Stomach (tissue), 9 donors: ENCODE measurements around the gene PLCH1. TPM values are rescaled to one million over a fixed set of nuclear protein-coding genes. Genes with fewer than 3 reads are reported as not detected.

Experiments used
- DNase-seq, 2 donors: peaks; one replicate each; pipeline versions ENCODE4 v3.0.0 to v3.0.0-alpha.2; 2013 to 2019
- H3K27ac ChIP-seq, 5 donors: fragments of 200-600 bp in 4 of 5; sonication (generic) in 4 of 5; one replicate each; pipeline ENCODE4 v1.5.1; 2013 to 2019; ENCODE audit warnings: mild to moderate bottlenecking in 1 of 5, moderate library complexity in 1 of 5
- H3K27me3 ChIP-seq, 3 donors: fragments of 200-600 bp; sonication (generic); one replicate each; pipeline ENCODE4 v1.5.1; 2017 to 2019; ENCODE audit warnings: mixed run types in 1 of 3
- H3K36me3 ChIP-seq, 4 donors: fragments of 200-600 bp; sonication (generic); 1 replicate in 3 of 4; 2 replicates in 1 of 4; pipeline ENCODE4 v1.5.1; 2016 to 2019
- H3K4me1 ChIP-seq, 4 donors: fragments of 200-600 bp; sonication (generic); one replicate each; pipeline ENCODE4 v1.5.1; 2016 to 2019
- H3K4me3 ChIP-seq, 4 donors: fragments of 200-600 bp; sonication (generic) in 3 of 4; one replicate each; pipeline ENCODE4 v1.5.1; 2016 to 2019; ENCODE audit warnings: mild to moderate bottlenecking in 1 of 4
- H3K9me3 ChIP-seq, 4 donors: fragments of 200-600 bp; sonication (generic); one replicate each; pipeline ENCODE4 v1.5.1; 2016 to 2019
- EP300 ChIP-seq: sonication (generic); formaldehyde crosslinking; IDR thresholded peaks from one replicate; pipeline ENCODE4 v1.6.1; 2017; ENCODE audit warnings: antibody characterized with exemption
- POLR2A ChIP-seq, 4 donors: fragments of 450-650 bp; IDR thresholded peaks; one replicate each; pipeline ENCODE4 v1.6.1; 2016; ENCODE audit warnings: antibody characterized with exemption in 4 of 4, control low read depth in 2 of 4, mild to moderate bottlenecking in 1 of 4, moderate library complexity in 1 of 4
- POLR2AphosphoS5 ChIP-seq, 3 donors: sonication (generic); formaldehyde crosslinking; IDR thresholded peaks; one replicate each; pipeline ENCODE4 v1.6.1; 2016; ENCODE audit warnings: antibody characterized with exemption in 3 of 3
- WGBS, 5 donors: extraction: QIAGEN DNeasy Blood & Tissue Kit in 3 of 5; methylation state at CpG; one replicate each; pipeline versions ENCODE4 v1.1.5 to v1.1.7; 2013 to 2018; 5-methylcytosine and 5-hydroxymethylcytosine counted together
- intact Hi-C: fragments of 100-400 bp; cut with DNase I; formaldehyde crosslinking; loops from one replicate; pipeline ENCODE4 v1.15.1; 2023; ENCODE audit warnings: low total_unique reads
- polyA plus RNA-seq, 3 donors: library from polyadenylated mRNA; stranded (reverse); fragments of 200-250 nt; gene quantifications; one replicate each; pipeline ENCODE4 v1.2.3, GENCODE V29; 2013
- total RNA-seq, 5 donors: library from RNA; depleted of rRNA; stranded (reverse); fragments of >200 nt; gene quantifications; one replicate each; pipeline versions ENCODE4 v1.1.0 to v1.2.3, GENCODE V29; 2014 to 2016
- TF ChIP-seq, protein P1 (sequence below), 7 experiments: fragments of 450-650 bp in 4 of 7; fragments of 200-600 bp in 3 of 7; sonication (generic) in 3 of 7; IDR thresholded peaks; one replicate each; pipeline ENCODE4 v1.5.1; 2016 to 2019; ENCODE audit warnings: antibody characterized with exemption in 7 of 7, control low read depth in 2 of 7, mild to moderate bottlenecking in 1 of 7
- donor health status: healthy with polysubstance abuse.
- donor health status: Bipolar disorder and iron deficiency.
- donor health status: healthy.

Gene PLCH1
- total and polyA plus RNA-seq, 8 donors: 0.75 to 18.8 (median 3.3) TPM

DNA sequence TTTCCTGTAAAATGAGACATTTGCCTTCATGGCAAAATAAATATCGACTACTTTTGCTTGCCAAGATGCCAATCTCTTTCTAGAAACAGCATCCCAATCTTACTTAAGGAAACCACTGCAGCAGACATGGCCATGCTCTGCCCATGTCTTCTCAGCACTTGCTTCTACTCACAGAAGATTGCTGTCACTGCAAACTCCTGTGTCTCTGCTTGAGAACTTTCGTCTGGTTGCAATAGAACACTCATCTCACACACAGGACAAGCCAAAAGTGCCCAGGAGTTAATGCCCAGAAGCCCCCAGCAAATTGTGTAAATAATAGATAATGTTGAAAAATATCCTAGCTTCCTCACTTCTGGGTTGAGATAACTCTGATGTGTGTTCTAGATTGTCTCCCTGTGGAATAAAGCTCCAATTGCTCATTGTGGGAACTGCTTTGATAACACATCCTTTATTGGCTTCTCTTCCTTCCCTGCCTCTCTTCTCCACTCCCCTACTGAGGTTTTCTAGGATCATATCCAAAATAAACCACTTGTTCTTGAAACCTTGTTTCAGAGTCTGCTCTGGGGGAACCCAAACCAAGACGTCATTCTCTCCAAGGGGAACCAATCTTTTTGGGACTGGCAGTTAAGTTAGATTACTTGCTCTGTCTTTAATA is 295.1 kb downstream of the PLCH1 start:
- no peak overlapping the region for H3K4me3 ChIP-seq
- H3K9me3 ChIP-seq: no peaks in the 10 kb centered on the region
- no peaks in the 10 kb centered on the region for H3K4me1 ChIP-seq
- DNase-seq: no peak
- TF ChIP-seq POLR2AphosphoS5 (IDR thresholded peaks at IDR 0.05) (no peak), EP300 (no peak), POLR2A (IDR thresholded peaks at IDR 0.05) (no peak)
- TF ChIP-seq, protein P1, sequence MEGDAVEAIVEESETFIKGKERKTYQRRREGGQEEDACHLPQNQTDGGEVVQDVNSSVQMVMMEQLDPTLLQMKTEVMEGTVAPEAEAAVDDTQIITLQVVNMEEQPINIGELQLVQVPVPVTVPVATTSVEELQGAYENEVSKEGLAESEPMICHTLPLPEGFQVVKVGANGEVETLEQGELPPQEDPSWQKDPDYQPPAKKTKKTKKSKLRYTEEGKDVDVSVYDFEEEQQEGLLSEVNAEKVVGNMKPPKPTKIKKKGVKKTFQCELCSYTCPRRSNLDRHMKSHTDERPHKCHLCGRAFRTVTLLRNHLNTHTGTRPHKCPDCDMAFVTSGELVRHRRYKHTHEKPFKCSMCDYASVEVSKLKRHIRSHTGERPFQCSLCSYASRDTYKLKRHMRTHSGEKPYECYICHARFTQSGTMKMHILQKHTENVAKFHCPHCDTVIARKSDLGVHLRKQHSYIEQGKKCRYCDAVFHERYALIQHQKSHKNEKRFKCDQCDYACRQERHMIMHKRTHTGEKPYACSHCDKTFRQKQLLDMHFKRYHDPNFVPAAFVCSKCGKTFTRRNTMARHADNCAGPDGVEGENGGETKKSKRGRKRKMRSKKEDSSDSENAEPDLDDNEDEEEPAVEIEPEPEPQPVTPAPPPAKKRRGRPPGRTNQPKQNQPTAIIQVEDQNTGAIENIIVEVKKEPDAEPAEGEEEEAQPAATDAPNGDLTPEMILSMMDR (IDR thresholded peaks at IDR 0.05): no peak
- no peak overlapping the region for H3K27ac ChIP-seq
- H3K27me3 ChIP-seq: no peaks in the 10 kb centered on the region
- no peaks in the 10 kb centered on the region for H3K36me3 ChIP-seq
- intact Hi-C loops: no loop called here
- WGBS, 5 donors: 66 to 83% (median 72%) methylated on average over 3 of the region's 3 CpGs

DNA sequence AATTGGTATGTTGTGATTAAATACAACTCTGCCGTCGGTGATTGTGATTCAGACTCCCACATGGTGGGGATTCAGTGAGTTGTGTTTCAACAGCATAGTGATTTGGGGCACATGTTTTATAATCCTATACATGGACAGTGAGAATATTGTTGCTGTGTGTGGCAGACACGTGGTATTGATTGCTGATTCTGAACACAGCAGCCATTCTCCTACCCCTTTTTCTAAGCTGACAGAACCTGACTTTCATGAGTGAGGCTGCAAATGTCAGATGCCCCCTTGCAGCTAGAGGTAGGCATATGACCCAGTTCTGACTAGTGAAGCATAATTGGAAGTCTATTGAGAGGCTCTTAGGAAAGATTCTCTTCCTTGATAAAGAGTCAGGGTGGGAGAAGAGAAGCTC is 296.3 kb downstream of the PLCH1 start:
- Histone ChIP-seq H3K36me3 (no peaks in the 10 kb centered on the region), H3K9me3 (no peaks in the 10 kb centered on the region), H3K27me3 (no peaks in the 10 kb centered on the region), H3K27ac (no peak overlapping the region), H3K4me1 (no peaks in the 10 kb centered on the region), H3K4me3 (no peak overlapping the region)
- intact Hi-C loops: no loop called here
- 64 to 85% (median 77%) methylated on average over 3 of the region's 3 CpGs for WGBS, 5 donors
- TF ChIP-seq EP300: no peak
- no peak for TF ChIP-seq POLR2A (IDR thresholded peaks at IDR 0.05)
- TF ChIP-seq, protein P1 (IDR thresholded peaks at IDR 0.05): no peak
- TF ChIP-seq POLR2AphosphoS5 (IDR thresholded peaks at IDR 0.05): no peak
- DNase-seq: no peak

DNA sequence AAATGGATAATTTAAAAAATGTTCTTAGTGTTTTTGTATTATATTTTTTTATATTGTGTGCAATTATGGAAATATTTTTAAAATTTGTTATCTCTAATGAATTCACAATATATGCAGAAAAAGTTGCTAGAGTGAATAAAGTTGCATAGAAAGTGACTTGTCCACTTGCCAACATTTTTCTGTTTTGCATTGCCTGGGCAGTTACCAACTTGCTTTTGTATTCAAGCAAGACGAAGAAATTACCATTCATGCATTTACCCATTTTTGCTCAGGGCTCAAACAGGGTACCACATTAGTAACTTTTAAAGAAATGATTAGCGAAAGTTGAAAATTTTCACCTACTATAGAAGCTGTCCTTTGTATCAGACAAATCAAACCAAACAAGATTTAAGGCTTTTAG is 298.5 kb downstream of the PLCH1 start:
- H3K4me1 ChIP-seq: no peaks in the 10 kb centered on the region
- WGBS, 5 donors: 84 to 93% (median 89%) methylated on average over 2 of the region's 2 CpGs
- no peak overlapping the region for H3K4me3 ChIP-seq
- H3K27ac ChIP-seq: no peak overlapping the region
- H3K36me3 ChIP-seq: no peaks in the 10 kb centered on the region
- H3K27me3 ChIP-seq: no peaks in the 10 kb centered on the region
- H3K9me3 ChIP-seq: no peaks in the 10 kb centered on the region
- no peak for DNase-seq
- intact Hi-C loops: no loop called here
- no peak for TF ChIP-seq POLR2AphosphoS5 (IDR thresholded peaks at IDR 0.05)
- no peak for TF ChIP-seq POLR2A (IDR thresholded peaks at IDR 0.05)
- TF ChIP-seq EP300: no peak
- TF ChIP-seq, protein P1 (IDR thresholded peaks at IDR 0.05): no peak

DNA sequence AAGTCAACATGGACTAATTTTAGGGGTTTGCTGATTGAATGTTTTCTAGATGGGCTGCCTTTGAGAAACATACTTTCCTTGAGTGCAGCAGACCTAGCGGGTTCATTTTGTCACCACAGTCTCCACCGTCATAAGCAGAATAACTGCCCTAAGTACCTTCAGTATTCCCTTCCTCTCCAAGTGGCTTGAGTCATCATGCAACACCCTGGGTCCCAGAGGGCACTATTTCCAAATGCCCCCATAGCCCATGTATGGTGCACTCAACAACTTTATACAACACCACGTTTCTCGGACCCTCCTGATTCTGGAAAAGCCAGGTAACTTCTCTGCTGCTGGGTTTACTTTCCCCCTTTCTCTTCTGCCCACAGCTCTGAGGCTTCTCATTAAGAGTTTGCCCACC is 300.1 kb downstream of the PLCH1 start:
- intact Hi-C loops: no loop called here
- TF ChIP-seq POLR2A (IDR thresholded peaks at IDR 0.05) (no peak), EP300 (no peak), POLR2AphosphoS5 (IDR thresholded peaks at IDR 0.05) (no peak)
- TF ChIP-seq, protein P1 (IDR thresholded peaks at IDR 0.05): no peak
- no peak for DNase-seq
- no peak overlapping the region for H3K4me3 ChIP-seq
- no peaks in the 10 kb centered on the region for H3K9me3 ChIP-seq
- no peaks in the 10 kb centered on the region for H3K36me3 ChIP-seq
- no peaks in the 10 kb centered on the region for H3K27me3 ChIP-seq
- WGBS, 5 donors: 94 to 96% (median 95%) methylated on average over 4 of the region's 4 CpGs
- H3K27ac ChIP-seq: no peak overlapping the region
- no peaks in the 10 kb centered on the region for H3K4me1 ChIP-seq
